Mucosa of stomach (tissue), 1 donor: Measurements from ENCODE around the gene ATP1B3.
"Not testable (repeated sequence)": the region's sequence is repeated elsewhere in the genome, so short reads cannot be mapped to it uniquely, and the experiment has no call there.

Source experiments
- H3K27me3 ChIP-seq: one replicate; pipeline ENCODE4 v1.7.0; 2013; ENCODE audit warnings: mild to moderate bottlenecking, low read length; ENCODE audit not compliant: control insufficient read depth, insufficient read depth
- H3K36me3 ChIP-seq: one replicate; pipeline ENCODE4 v1.7.0; 2013; ENCODE audit warnings: low read length; ENCODE audit not compliant: control insufficient read depth, insufficient read depth
- H3K4me1 ChIP-seq: one replicate; pipeline ENCODE4 v1.7.0; 2013; ENCODE audit warnings: mild to moderate bottlenecking, low read length; ENCODE audit not compliant: control insufficient read depth, insufficient read depth
- H3K4me3 ChIP-seq: one replicate; pipeline ENCODE4 v1.7.0; 2013; ENCODE audit warnings: low read length
- H3K9ac ChIP-seq: one replicate; pipeline ENCODE4 v1.7.0; 2013; ENCODE audit warnings: mild to moderate bottlenecking, low read length, moderate library complexity
- H3K9me3 ChIP-seq: one replicate; pipeline ENCODE4 v1.7.0; 2013; ENCODE audit warnings: mild to moderate bottlenecking, low read length, moderate library complexity; ENCODE audit not compliant: control insufficient read depth
- donor health status: Pancreatic carcinoma.

Gene ATP1B3

GRCh38 chr3:141915766-141916165, 39.3 kb downstream of the ATP1B3 start:
- Histone ChIP-seq H3K27me3 (no peaks in the 10 kb centered on the region), H3K9ac (no peak overlapping the region), H3K4me3 (no peak overlapping the region), H3K4me1 (no peaks in the 10 kb centered on the region), H3K9me3 (no peaks in the 10 kb centered on the region), H3K36me3 (no peaks in the 10 kb centered on the region)

- H3K36me3 ChIP-seq: no peaks in the 10 kb centered on the region
- H3K4me3 ChIP-seq: no peak overlapping the region
- no peaks in the 10 kb centered on the region for H3K27me3 ChIP-seq
- no peaks in the 10 kb centered on the region for H3K9me3 ChIP-seq
- no peaks in the 10 kb centered on the region for H3K4me1 ChIP-seq
- H3K9ac ChIP-seq: no peak overlapping the region
Measured at GRCh38 chr3:141920701-141921100, 44.3 kb downstream of the ATP1B3 start.

- H3K4me1 ChIP-seq: no peaks in the 10 kb centered on the region
- no peak overlapping the region for H3K4me3 ChIP-seq
- H3K9ac ChIP-seq: no peak overlapping the region
- H3K36me3 ChIP-seq: no peaks in the 10 kb centered on the region
- H3K27me3 ChIP-seq: no peaks in the 10 kb centered on the region
- no peaks in the 10 kb centered on the region for H3K9me3 ChIP-seq
Measured at GRCh38 chr3:141921316-141921715, 44.9 kb downstream of the ATP1B3 start.

GRCh38 chr3:141925677-141926076, 49.2 kb downstream of the ATP1B3 start:
- not testable (repeated sequence) for H3K27me3 ChIP-seq, H3K9me3 ChIP-seq, H3K4me1 ChIP-seq, H3K9ac ChIP-seq, H3K4me3 ChIP-seq, H3K36me3 ChIP-seq

- Histone ChIP-seq H3K9me3 (no peaks in the 10 kb centered on the region), H3K9ac (no peak overlapping the region), H3K4me1 (no peaks in the 10 kb centered on the region), H3K4me3 (no peak overlapping the region), H3K36me3 (no peaks in the 10 kb centered on the region), H3K27me3 (no peaks in the 10 kb centered on the region)
Measured at GRCh38 chr3:141926929-141927328, 50.5 kb downstream of the ATP1B3 start.

- no peak overlapping the region for H3K4me3 ChIP-seq
- no peak overlapping the region for H3K9ac ChIP-seq
- no peaks in the 10 kb centered on the region for H3K27me3 ChIP-seq
- H3K36me3 ChIP-seq: no peaks in the 10 kb centered on the region
- H3K4me1 ChIP-seq: no peaks in the 10 kb centered on the region
- H3K9me3 ChIP-seq: no peaks in the 10 kb centered on the region
Measured at GRCh38 chr3:141928631-141929270, 52.3 kb downstream of the ATP1B3 start.

GRCh38 chr3:141929341-141929995, 53.0 kb downstream of the ATP1B3 start:
- H3K36me3 ChIP-seq: no peaks in the 10 kb centered on the region
- H3K27me3 ChIP-seq: no peaks in the 10 kb centered on the region
- no peaks in the 10 kb centered on the region for H3K4me1 ChIP-seq
- H3K9ac ChIP-seq: no peak overlapping the region
- no peaks in the 10 kb centered on the region for H3K9me3 ChIP-seq
- H3K4me3 ChIP-seq: no peak overlapping the region

- no peaks in the 10 kb centered on the region for H3K4me1 ChIP-seq
- H3K4me3 ChIP-seq: no peak overlapping the region
- no peaks in the 10 kb centered on the region for H3K36me3 ChIP-seq
- H3K9ac ChIP-seq: no peak overlapping the region
- no peaks in the 10 kb centered on the region for H3K27me3 ChIP-seq
- H3K9me3 ChIP-seq: no peaks in the 10 kb centered on the region
Measured at GRCh38 chr3:141930801-141931200, 54.4 kb downstream of the ATP1B3 start.

GRCh38 chr3:141933421-141934300, 57.2 kb downstream of the ATP1B3 start:
- H3K9ac ChIP-seq: no peak overlapping the region
- H3K9me3 ChIP-seq: no peaks in the 10 kb centered on the region
- no peak overlapping the region for H3K4me3 ChIP-seq
- H3K4me1 ChIP-seq: peaks cover 5% of the 10 kb centered on the region
- no peaks in the 10 kb centered on the region for H3K27me3 ChIP-seq
- no peaks in the 10 kb centered on the region for H3K36me3 ChIP-seq

- no peak overlapping the region for H3K4me3 ChIP-seq
- no peak overlapping the region for H3K9ac ChIP-seq
- no peaks in the 10 kb centered on the region for H3K9me3 ChIP-seq
- no peaks in the 10 kb centered on the region for H3K36me3 ChIP-seq
- peaks cover 5% of the 10 kb centered on the region for H3K4me1 ChIP-seq
- H3K27me3 ChIP-seq: no peaks in the 10 kb centered on the region
Measured at GRCh38 chr3:141934354-141934753, 57.9 kb downstream of the ATP1B3 start.

- H3K4me1 ChIP-seq: peaks cover 26% of the 10 kb centered on the region
- H3K27me3 ChIP-seq: no peaks in the 10 kb centered on the region
- H3K4me3 ChIP-seq: no peak overlapping the region
- H3K9ac ChIP-seq: no peak overlapping the region
- no peaks in the 10 kb centered on the region for H3K36me3 ChIP-seq
- H3K9me3 ChIP-seq: no peaks in the 10 kb centered on the region
Measured at GRCh38 chr3:141938011-141938500, 61.6 kb downstream of the ATP1B3 start.

- no peaks in the 10 kb centered on the region for H3K36me3 ChIP-seq
- H3K4me3 ChIP-seq: no peak overlapping the region
- H3K9ac ChIP-seq: no peak overlapping the region
- H3K9me3 ChIP-seq: no peaks in the 10 kb centered on the region
- peaks cover 26% of the 10 kb centered on the region for H3K4me1 ChIP-seq
- no peaks in the 10 kb centered on the region for H3K27me3 ChIP-seq
Measured at GRCh38 chr3:141939759-141940158, 63.3 kb downstream of the ATP1B3 start.
